Naive thymus-derived CD4-positive, alpha-beta T cell (primary cell): ENCODE measurements around the gene TAF9. TPM values are rescaled to one million over a fixed set of nuclear protein-coding genes. Genes with fewer than 3 reads are reported as not detected.

Experiments
- ATAC-seq: fragments of 150-1000 bp; cut with Tn5 transposase; 2 replicates; pipeline ENCODE4 v1.10.0; 2021; ENCODE audit warnings: mild to moderate bottlenecking, moderate library complexity
- CTCF ChIA-PET: fragments of 350-600 bp; sonication (Branson Sonifier 250); formaldehyde crosslinking; loops from one replicate; lab custom pipeline; 2021; ENCODE audit warnings: antibody characterized with exemption; lab: Charles Lee
- POLR2A ChIA-PET: fragments of 350-600 bp; sonication (Branson Sonifier 250); formaldehyde crosslinking; loops from one replicate; lab custom pipeline; 2021; ENCODE audit warnings: antibody characterized with exemption, inconsistent platforms; lab: Charles Lee
- DNase-seq, 9 donors: peaks; one replicate each; pipeline versions ENCODE4 v3.0.0 to v3.0.0-alpha.2; 2020 to 2022; ENCODE audit warnings: mixed read lengths in 1 of 9
- H3K27ac ChIP-seq: one replicate; pipeline ENCODE4 v1.7.0; 2013; ENCODE audit warnings: mild to moderate bottlenecking, low read depth, low read length, moderate library complexity
- H3K27me3 ChIP-seq, 2 donors: one replicate each; pipeline ENCODE4 v1.7.0; 2013; ENCODE audit warnings: low read length in 2 of 2, mild to moderate bottlenecking in 2 of 2, moderate library complexity in 2 of 2; ENCODE audit not compliant: control insufficient read depth in 2 of 2, insufficient read depth in 2 of 2
- H3K36me3 ChIP-seq, 3 experiments: 1 replicate in 2 of 3; 2 replicates in 1 of 3; pipeline ENCODE4 v1.7.0; 2013; ENCODE audit warnings: low read length in 3 of 3, mild to moderate bottlenecking in 3 of 3, moderate library complexity in 1 of 3; ENCODE audit not compliant: insufficient read depth in 3 of 3, control insufficient read depth in 2 of 3
- H3K4me1 ChIP-seq, 2 donors: one replicate each; pipeline ENCODE4 v1.7.0; 2013; ENCODE audit warnings: low read length in 2 of 2, mild to moderate bottlenecking in 2 of 2, moderate library complexity in 1 of 2; ENCODE audit not compliant: control insufficient read depth in 2 of 2, insufficient read depth in 2 of 2
- H3K4me3 ChIP-seq: 2 replicates; pipeline ENCODE4 v1.7.0; 2013; ENCODE audit warnings: mild to moderate bottlenecking, low read length
- H3K9me3 ChIP-seq, 3 experiments: 1 replicate in 2 of 3; 2 replicates in 1 of 3; pipeline ENCODE4 v1.7.0; 2013; ENCODE audit warnings: low read length in 3 of 3; ENCODE audit not compliant: control insufficient read depth in 2 of 3
- H3K27ac Mint-ChIP-seq, 9 donors: one replicate each; pipeline ENCODE4 v1.8.0; 2020 to 2022; ENCODE audit warnings: mixed read lengths in 9 of 9, mild to moderate bottlenecking in 8 of 9, moderate library complexity in 5 of 9, inconsistent platforms in 2 of 9
- H3K27me3 Mint-ChIP-seq, 5 donors: one replicate each; pipeline ENCODE4 v1.8.0; 2021 to 2022; ENCODE audit warnings: mixed read lengths in 5 of 5, mild to moderate bottlenecking in 1 of 5
- H3K36me3 Mint-ChIP-seq, 5 donors: one replicate each; pipeline ENCODE4 v1.8.0; 2020 to 2022; ENCODE audit warnings: mixed read lengths in 5 of 5, mild to moderate bottlenecking in 3 of 5, inconsistent platforms in 1 of 5
- H3K4me1 Mint-ChIP-seq, 7 donors: one replicate each; pipeline ENCODE4 v1.8.0; 2020 to 2022; ENCODE audit warnings: mixed read lengths in 7 of 7, mild to moderate bottlenecking in 3 of 7, inconsistent platforms in 1 of 7
- H3K4me3 Mint-ChIP-seq, 10 donors: one replicate each; pipeline ENCODE4 v1.8.0; 2020 to 2022; ENCODE audit warnings: mild to moderate bottlenecking in 10 of 10, mixed read lengths in 10 of 10, moderate library complexity in 6 of 10, inconsistent platforms in 2 of 10
- H3K9me3 Mint-ChIP-seq, 11 donors: one replicate each; pipeline ENCODE4 v1.8.0; 2020 to 2022; ENCODE audit warnings: mixed read lengths in 11 of 11, mild to moderate bottlenecking in 4 of 11, inconsistent platforms in 1 of 11, moderate library complexity in 1 of 11
- intact Hi-C, 2 donors: fragments of 100-400 bp; cut with micrococcal nuclease; formaldehyde crosslinking; loops; one replicate each; pipeline ENCODE4 v1.15.1; 2023
- polyA plus RNA-seq, 2 donors: library from polyadenylated mRNA; unstranded; fragments of 300-500 nt; fragmentation: Illumina TruSeq; gene quantifications; one replicate each; pipeline ENCODE4 v1.2.3, GENCODE V29; 2021
- total RNA-seq, 6 experiments: library from RNA in 5 of 6; stranded (reverse) in 5 of 6; gene quantifications; 1 replicate in 5 of 6; 2 replicates in 1 of 6; pipeline ENCODE4 v1.2.3 and lab custom pipeline; 2021 to 2026

The TAF9 gene
- total RNA-seq = 10 to 100 TPM; 48.5 to 54.1 (median 50.4) TPM
- polyA plus RNA-seq = 100 to 1,000 TPM; 116 to 135 TPM
- total RNA-seq (lab: John Stamatoyannopoulos, UW) = 65.1 reads per million, percentile 76 among the genes with 10 or more reads in this experiment

GRCh38 chr5:69369340-69370121 lies at the start of gene TAF9, which contains the start of the genes AK6 and RAD17:
TSS of gene TAF9 (minus strand) at chr5:69369520. CDS start at chr5:69365737, 3,783 bp downstream.
TSS of gene AK6 (minus strand) at chr5:69369520. CDS start at chr5:69369490, 30 bp downstream.
TSS of gene RAD17 (plus strand) at chr5:69369818. CDS start at chr5:69372209, 2,391 bp downstream.
- Histone ChIP-seq H3K27ac (peak within 1 kb of the TSS; percentile 99), H3K27me3 (no peaks in the 10 kb centered on the region), H3K36me3 (peaks cover 0 to 19% (median 4%) of the 10 kb centered on the region in 3 experiments), H3K4me1 (peaks cover 18 to 20% of the 10 kb centered on the region in 2 donors), H3K4me3 (peak within 1 kb of the TSS; percentile 97), H3K9me3 (no peaks in the 10 kb centered on the region)
- CTCF ChIA-PET = interaction anchor here (0.8 kb wide), 1 partner anchor 326 kb away, joined by 3 read pairs; no protein-coding TSS in a partner anchor
- intact Hi-C loops = loop anchor here (1.0 to 5.0 kb wide), 9 partner anchors 37 to 1152 kb away; partner anchors contain the start of genes CCDC125 (in 2 of the 2), CDK7 (in 2 of the 2), CENPH (in 2 of the 2) and CCNB1 (in 1 of the 2)
- H3K9me3 Mint-ChIP-seq = no peaks in the 10 kb centered on the region
- H3K4me3 Mint-ChIP-seq = peak within 1 kb of the TSS; percentile 91 to 100 (median 97)
- H3K36me3 Mint-ChIP-seq = peaks cover 8 to 13% (median 10%) of the 10 kb centered on the region in 5 donors
- POLR2A ChIA-PET = interaction anchor here (0.7 to 1.0 kb wide), 5 partner anchors 37 to 276 kb away, joined by 3 to 9 read pairs (median 3); partner anchors contain the start of genes CCDC125 and CCNB1
- peak within 1 kb of the TSS; percentile 95 to 100 (median 99) for H3K27ac Mint-ChIP-seq
- DNase-seq (peak; percentile 90 to 99 (median 95)), ATAC-seq (peak; percentile 95)
- peaks cover 20 to 63% (median 51%) of the 10 kb centered on the region in 7 donors for H3K4me1 Mint-ChIP-seq
- no peaks in the 10 kb centered on the region for H3K27me3 Mint-ChIP-seq

GRCh38 chr5:69418554-69418953 lies 49.2 kb upstream of the TAF9 start:
- ATAC-seq (no peak), DNase-seq (no peak)
- H3K36me3 ChIP-seq = no peaks in the 10 kb centered on the region
- ChIA-PET POLR2A (no interaction called here), CTCF (no interaction called here)
- no peak overlapping the region for H3K4me3 ChIP-seq
- no peaks in the 10 kb centered on the region for H3K4me1 ChIP-seq
- peaks cover 0 to 15% (median 9%) of the 10 kb centered on the region in 5 donors for H3K36me3 Mint-ChIP-seq
- peaks cover 0 to 4% (median 0%) of the 10 kb centered on the region in 11 donors for H3K9me3 Mint-ChIP-seq
- H3K27me3 ChIP-seq = no peaks in the 10 kb centered on the region
- peaks cover 0 to 21% (median 8%) of the 10 kb centered on the region in 7 donors for H3K4me1 Mint-ChIP-seq
- peaks cover 0 to 9% (median 0%) of the 10 kb centered on the region in 5 donors for H3K27me3 Mint-ChIP-seq
- no peaks in the 10 kb centered on the region for H3K9me3 ChIP-seq
- no peak overlapping the region for H3K27ac Mint-ChIP-seq
- H3K27ac ChIP-seq = no peak overlapping the region
- intact Hi-C loops = no loop called here
- no peak overlapping the region for H3K4me3 Mint-ChIP-seq

GRCh38 chr5:69416699-69417098 lies 47.4 kb upstream of the TAF9 start:
- peaks cover 0 to 9% (median 0%) of the 10 kb centered on the region in 5 donors for H3K27me3 Mint-ChIP-seq
- H3K4me3 Mint-ChIP-seq = peak overlapping the region in 7 of 10 donors; percentile 26 to 79 (median 63)
- Histone ChIP-seq H3K4me1 (no peaks in the 10 kb centered on the region), H3K27ac (no peak overlapping the region), H3K9me3 (no peaks in the 10 kb centered on the region), H3K36me3 (no peaks in the 10 kb centered on the region), H3K27me3 (no peaks in the 10 kb centered on the region), H3K4me3 (no peak overlapping the region)
- ATAC-seq (no peak), DNase-seq (no peak)
- H3K36me3 Mint-ChIP-seq = peaks cover 0 to 16% (median 6%) of the 10 kb centered on the region in 5 donors
- intact Hi-C loops = no loop called here
- POLR2A ChIA-PET = no interaction called here
- H3K9me3 Mint-ChIP-seq = no peaks in the 10 kb centered on the region
- peak overlapping the region in 1 of 9 donors; percentile 7 for H3K27ac Mint-ChIP-seq
- peaks cover 0 to 21% (median 8%) of the 10 kb centered on the region in 7 donors for H3K4me1 Mint-ChIP-seq
- CTCF ChIA-PET = no interaction called here

- CTCF ChIA-PET = no interaction called here
- Histone ChIP-seq H3K27me3 (no peaks in the 10 kb centered on the region), H3K4me3 (no peak overlapping the region), H3K9me3 (no peaks in the 10 kb centered on the region), H3K27ac (no peak overlapping the region), H3K36me3 (no peaks in the 10 kb centered on the region), H3K4me1 (no peaks in the 10 kb centered on the region)
- ATAC-seq = no peak
- H3K4me3 Mint-ChIP-seq = peak overlapping the region; percentile 4 to 79 (median 66)
- H3K36me3 Mint-ChIP-seq = peaks cover 3 to 22% (median 11%) of the 10 kb centered on the region in 5 donors
- DNase-seq = no peak
- peaks cover 0 to 21% (median 8%) of the 10 kb centered on the region in 7 donors for H3K4me1 Mint-ChIP-seq
- peaks cover 0 to 2% (median 0%) of the 10 kb centered on the region in 11 donors for H3K9me3 Mint-ChIP-seq
- H3K27ac Mint-ChIP-seq = peak overlapping the region in 3 of 9 donors; percentile 1 to 18 (median 7)
- POLR2A ChIA-PET = no interaction called here
- intact Hi-C loops = no loop called here
- H3K27me3 Mint-ChIP-seq = peaks cover 0 to 9% (median 0%) of the 10 kb centered on the region in 5 donors
Observed at GRCh38 chr5:69416180-69416579, 46.9 kb upstream of the TAF9 start.

GRCh38 chr5:69415584-69415958 lies 46.3 kb upstream of the TAF9 start:
- Mint-ChIP-seq H3K4me1 (peaks cover 0 to 21% (median 8%) of the 10 kb centered on the region in 7 donors), H3K4me3 (peak overlapping the region; percentile 52 to 79 (median 66)), H3K36me3 (peaks cover 3 to 20% (median 11%) of the 10 kb centered on the region in 5 donors), H3K27me3 (peaks cover 0 to 9% (median 0%) of the 10 kb centered on the region in 5 donors), H3K9me3 (peaks cover 0 to 2% (median 0%) of the 10 kb centered on the region in 11 donors), H3K27ac (peak overlapping the region in 5 of 9 donors; percentile 1 to 55 (median 18))
- H3K27me3 ChIP-seq = no peaks in the 10 kb centered on the region
- H3K4me1 ChIP-seq = no peaks in the 10 kb centered on the region
- H3K36me3 ChIP-seq = no peaks in the 10 kb centered on the region
- H3K4me3 ChIP-seq = peak overlapping the region; percentile 61
- no peak overlapping the region for H3K27ac ChIP-seq
- H3K9me3 ChIP-seq = no peaks in the 10 kb centered on the region
- ATAC-seq (no peak), DNase-seq (no peak)
- POLR2A ChIA-PET = no interaction called here
- CTCF ChIA-PET = no interaction called here
- intact Hi-C loops = no loop called here

- Histone ChIP-seq H3K4me3 (peak within 1 kb of the TSS; percentile 61), H3K27me3 (no peaks in the 10 kb centered on the region), H3K27ac (peak within 1 kb of the TSS; percentile 47), H3K9me3 (no peaks in the 10 kb centered on the region), H3K36me3 (no peaks in the 10 kb centered on the region), H3K4me1 (no peaks in the 10 kb centered on the region)
- intact Hi-C loops = no loop called here
- H3K4me1 Mint-ChIP-seq = peaks cover 0 to 21% (median 8%) of the 10 kb centered on the region in 7 donors
- H3K4me3 Mint-ChIP-seq = peak within 1 kb of the TSS; percentile 61 to 87 (median 70)
- peaks cover 3 to 24% (median 11%) of the 10 kb centered on the region in 5 donors for H3K36me3 Mint-ChIP-seq
- DNase-seq (peak; percentile 7 to 32 (median 25)), ATAC-seq (peak; percentile 79)
- peak within 1 kb of the TSS in 8 of 9 donors; percentile 33 to 79 (median 52) for H3K27ac Mint-ChIP-seq
- H3K9me3 Mint-ChIP-seq = peaks cover 0 to 2% (median 0%) of the 10 kb centered on the region in 11 donors
- POLR2A ChIA-PET = no interaction called here
- CTCF ChIA-PET = no interaction called here
- H3K27me3 Mint-ChIP-seq = peaks cover 0 to 9% (median 0%) of the 10 kb centered on the region in 5 donors
Observed at GRCh38 chr5:69414885-69415583, 45.7 kb upstream of the TAF9 start, which contains the start of gene MARVELD2. TSS of gene MARVELD2 (plus strand) at chr5:69415116. CDS start at chr5:69419386, 4,270 bp downstream.
